Bladder microvascular endothelial cell (primary cell): ENCODE results near the gene RMND1. TPM values are rescaled to one million over a fixed set of nuclear protein-coding genes. Genes with fewer than 3 reads are reported as not detected.

Experiments used
- total RNA-seq: library from RNA; depleted of rRNA; stranded (reverse); fragments of >200 nt; gene quantifications from 2 replicates; pipeline ENCODE4 v1.2.3, GENCODE V29; 2014

RMND1 gene, protein sequence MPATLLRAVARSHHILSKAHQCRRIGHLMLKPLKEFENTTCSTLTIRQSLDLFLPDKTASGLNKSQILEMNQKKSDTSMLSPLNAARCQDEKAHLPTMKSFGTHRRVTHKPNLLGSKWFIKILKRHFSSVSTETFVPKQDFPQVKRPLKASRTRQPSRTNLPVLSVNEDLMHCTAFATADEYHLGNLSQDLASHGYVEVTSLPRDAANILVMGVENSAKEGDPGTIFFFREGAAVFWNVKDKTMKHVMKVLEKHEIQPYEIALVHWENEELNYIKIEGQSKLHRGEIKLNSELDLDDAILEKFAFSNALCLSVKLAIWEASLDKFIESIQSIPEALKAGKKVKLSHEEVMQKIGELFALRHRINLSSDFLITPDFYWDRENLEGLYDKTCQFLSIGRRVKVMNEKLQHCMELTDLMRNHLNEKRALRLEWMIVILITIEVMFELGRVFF
- 21.8 and 22.8 TPM in 2 replicates for total RNA-seq

DNA sequence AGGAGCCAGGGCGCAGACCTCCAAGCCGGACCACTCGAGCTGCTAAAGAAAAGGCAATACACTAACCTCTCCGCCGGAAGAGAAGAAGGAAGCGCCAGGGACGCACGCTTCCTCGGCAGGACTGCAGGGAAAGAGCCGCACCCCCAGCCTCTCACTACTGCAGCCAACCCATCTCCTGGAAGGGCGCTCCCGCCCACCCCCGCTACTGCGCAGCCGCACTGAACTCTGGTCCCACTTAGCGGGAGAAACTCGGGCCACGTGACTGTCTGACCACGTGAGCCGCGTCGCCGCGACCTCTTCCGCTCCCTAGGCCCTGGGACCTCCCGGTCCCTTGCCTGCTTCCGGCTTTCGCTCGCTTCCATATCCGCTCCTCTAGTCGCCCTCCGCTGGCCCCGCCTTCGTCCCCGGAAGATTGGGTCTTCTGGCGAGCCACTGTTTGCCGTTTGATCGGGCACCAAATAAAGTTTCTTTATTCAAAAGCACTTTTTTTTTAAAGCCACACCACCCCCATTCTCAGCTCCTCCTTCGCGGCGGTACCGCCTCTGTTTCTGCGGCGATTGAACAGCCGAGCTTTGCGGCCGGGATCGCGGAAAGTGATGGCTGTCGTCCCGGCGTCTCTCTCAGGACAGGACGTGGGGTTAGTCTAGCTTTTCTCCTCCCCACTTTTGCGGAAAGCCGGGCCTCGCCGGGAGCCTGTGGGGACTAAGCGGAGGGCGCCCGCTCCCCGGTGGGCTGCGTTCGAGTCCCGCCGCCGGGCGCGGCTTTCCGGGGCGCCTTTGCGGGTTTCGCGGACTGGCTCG lies at the start of gene RMND1:
TSS of gene RMND1 (minus strand) at position 177 of the 800 bp plus-strand sequence. CDS start 6,315 bp downstream, outside the sequence.

DNA sequence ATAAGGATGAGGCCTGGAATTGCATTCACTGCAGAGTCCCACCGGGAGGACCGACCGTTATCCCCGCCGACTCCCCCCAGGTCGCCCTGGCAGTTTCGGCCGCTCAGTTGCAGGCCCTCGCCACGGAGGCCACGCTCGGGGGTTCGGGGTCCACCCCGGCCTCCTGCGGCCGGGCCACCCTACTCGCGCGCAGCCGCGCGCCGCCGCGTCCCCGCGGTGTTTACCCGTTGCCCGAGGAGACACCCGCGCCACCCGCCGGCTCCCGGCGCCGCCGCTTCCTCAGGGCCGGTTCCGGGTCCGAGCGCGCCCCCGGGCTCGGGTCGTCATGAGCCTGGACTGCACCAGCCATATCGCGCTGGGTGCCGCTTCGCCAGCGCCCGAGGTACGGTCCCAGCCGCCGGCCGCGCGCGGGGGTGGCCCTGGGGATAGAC lies 41.9 kb upstream of the RMND1 start, which contains the start of gene CCDC170:
TSS of gene CCDC170 (plus strand) at position 214 of the 431 bp plus-strand sequence. CDS start at position 326, 112 bp downstream.

DNA sequence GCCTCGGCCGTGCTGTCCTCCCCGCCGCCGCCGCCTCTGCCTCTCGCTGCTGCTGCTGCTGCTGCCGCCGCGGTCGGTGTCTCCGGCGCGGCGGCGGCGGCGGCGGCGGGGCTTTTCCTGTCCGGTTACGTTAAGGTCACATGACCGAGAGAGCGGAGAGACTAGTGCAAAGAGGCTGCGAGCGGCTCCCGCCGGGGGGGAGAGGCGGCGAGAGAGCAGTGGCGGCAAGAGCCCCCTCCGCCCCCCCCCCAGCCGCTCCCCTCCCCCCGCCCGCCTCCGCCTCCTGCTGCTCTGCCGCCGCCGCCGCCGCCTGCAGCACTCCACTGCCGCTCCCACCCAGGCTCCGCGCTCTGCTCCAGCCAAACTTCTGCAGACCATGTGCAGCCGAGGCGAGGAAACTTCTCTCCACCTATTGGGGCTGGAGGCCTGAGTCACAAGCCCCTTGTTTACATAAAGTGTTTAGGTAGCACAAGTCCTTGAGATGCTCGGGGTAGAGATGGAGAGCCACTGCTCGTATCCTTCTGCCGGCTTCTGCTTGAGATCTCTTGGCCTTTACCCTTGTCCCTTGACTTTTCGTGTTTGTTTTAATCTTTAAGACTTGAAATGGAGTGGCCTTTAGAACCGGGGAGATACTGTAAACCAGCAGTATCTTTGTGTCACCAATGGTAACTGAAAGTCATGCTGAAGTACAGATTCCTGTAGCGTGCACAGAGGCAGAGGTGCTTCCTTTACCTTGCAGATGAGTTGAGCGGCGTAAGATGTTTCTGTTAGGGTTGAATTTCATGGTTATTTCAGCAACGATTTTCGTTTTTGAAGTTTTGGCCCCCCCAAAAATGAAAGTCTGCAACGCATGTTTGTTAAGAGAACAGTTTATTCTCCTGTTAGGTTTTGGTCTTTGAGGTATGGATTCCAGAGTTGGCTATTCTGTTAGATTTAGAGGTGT lies 60.2 kb downstream of the RMND1 start, which contains the start of gene ZBTB2:
TSS of gene ZBTB2 (minus strand) at position 89 of the 943 bp plus-strand sequence. CDS start 17,922 bp downstream, outside the sequence.

Other genes with a start within 250 kb of the RMND1 start
- 143 and 553 TPM in 2 replicates for gene AKAP12, start 212.2 kb downstream of the RMND1 start, total RNA-seq
- 4.4 and 10.1 TPM in 2 replicates for gene ZBTB2, start 60.6 kb downstream of the RMND1 start, total RNA-seq
- gene CCDC170, start 41.9 kb upstream of the RMND1 start, total RNA-seq, result under 0.01 TPM in 1 of 2 replicates, not detected in the other